Testis (tissue), 3 donors: ENCODE results near the gene TENT5A. TPM values are rescaled to one million over a fixed set of nuclear protein-coding genes. Genes with fewer than 3 reads are reported as not detected.
A peak's percentile ranks its signal among the peaks of the same experiment; 100 is the strongest.
"Not testable (repeated sequence)": the region's sequence is repeated elsewhere in the genome, so short reads cannot be mapped to it uniquely, and the experiment has no call there.

Experiments used
- DNase-seq: peaks from one replicate; pipeline ENCODE4 v3.0.0-alpha.2; 2019
- H3K27ac ChIP-seq, 2 donors: fragments of 200-600 bp; sonication (generic); one replicate each; pipeline ENCODE4 v1.5.1; 2019
- H3K27me3 ChIP-seq: fragments of 200-600 bp; sonication (generic); one replicate; pipeline ENCODE4 v1.5.1; 2019
- H3K36me3 ChIP-seq: fragments of 200-600 bp; sonication (generic); one replicate; pipeline ENCODE4 v1.5.1; 2017; ENCODE audit warnings: low read depth; ENCODE audit errors: missing control alignments
- H3K4me1 ChIP-seq: fragments of 200-600 bp; sonication (generic); one replicate; pipeline ENCODE4 v1.5.1; 2019
- H3K4me3 ChIP-seq, 2 donors: fragments of 200-600 bp; sonication (generic); one replicate each; pipeline ENCODE4 v1.5.1; 2017 to 2019
- H3K9me3 ChIP-seq: fragments of 200-600 bp; sonication (generic); one replicate; pipeline ENCODE4 v1.5.1; 2017
- POLR2A ChIP-seq: fragments of 450-650 bp; IDR thresholded peaks from one replicate; pipeline ENCODE4 v1.6.1; 2017; ENCODE audit warnings: antibody characterized with exemption, mild to moderate bottlenecking, moderate library complexity
- WGBS, 2 donors: methylation state at CpG; one replicate each; pipeline ENCODE4 v1.1.5; 2018; 5-methylcytosine and 5-hydroxymethylcytosine counted together
- intact Hi-C: fragments of 100-400 bp; cut with DNase I; formaldehyde crosslinking; loops from one replicate; pipeline ENCODE4 v1.15.1; 2023; ENCODE audit warnings: low total_unique reads
- polyA plus RNA-seq: library from polyadenylated mRNA; stranded (reverse); fragments of 350-450 nt; fragmentation: Illumina TruSeq; extraction: RNeasy Lipid Tissue Mini Kit (QIAGEN cat#74804); gene quantifications from one replicate; pipeline ENCODE4 v1.2.3, GENCODE V29; 2014; ENCODE audit warnings: low read depth, low replicate concordance; ENCODE audit not compliant: insufficient read depth
- total RNA-seq, 2 donors: library from RNA; depleted of rRNA; stranded (reverse); fragments of >200 nt; gene quantifications; one replicate each; pipeline ENCODE4 v1.2.3, GENCODE V29; 2016
- TF ChIP-seq, protein P1 (sequence below), 3 experiments: fragments of 450-650 bp in 2 of 3; fragments of 200-600 bp in 1 of 3; sonication (generic) in 1 of 3; IDR thresholded peaks; one replicate each; pipeline ENCODE4 v1.5.1; 2016 to 2019; ENCODE audit warnings: antibody characterized with exemption in 3 of 3, mild to moderate bottlenecking in 2 of 3, moderate library complexity in 1 of 3

The TENT5A gene
- total and polyA plus RNA-seq, 3 donors from 2014 or later: 7.0 to 9.2 (median 9.2) TPM

- intact Hi-C loops: no loop called here
- TF ChIP-seq POLR2A: no peak
- TF ChIP-seq, protein P1, sequence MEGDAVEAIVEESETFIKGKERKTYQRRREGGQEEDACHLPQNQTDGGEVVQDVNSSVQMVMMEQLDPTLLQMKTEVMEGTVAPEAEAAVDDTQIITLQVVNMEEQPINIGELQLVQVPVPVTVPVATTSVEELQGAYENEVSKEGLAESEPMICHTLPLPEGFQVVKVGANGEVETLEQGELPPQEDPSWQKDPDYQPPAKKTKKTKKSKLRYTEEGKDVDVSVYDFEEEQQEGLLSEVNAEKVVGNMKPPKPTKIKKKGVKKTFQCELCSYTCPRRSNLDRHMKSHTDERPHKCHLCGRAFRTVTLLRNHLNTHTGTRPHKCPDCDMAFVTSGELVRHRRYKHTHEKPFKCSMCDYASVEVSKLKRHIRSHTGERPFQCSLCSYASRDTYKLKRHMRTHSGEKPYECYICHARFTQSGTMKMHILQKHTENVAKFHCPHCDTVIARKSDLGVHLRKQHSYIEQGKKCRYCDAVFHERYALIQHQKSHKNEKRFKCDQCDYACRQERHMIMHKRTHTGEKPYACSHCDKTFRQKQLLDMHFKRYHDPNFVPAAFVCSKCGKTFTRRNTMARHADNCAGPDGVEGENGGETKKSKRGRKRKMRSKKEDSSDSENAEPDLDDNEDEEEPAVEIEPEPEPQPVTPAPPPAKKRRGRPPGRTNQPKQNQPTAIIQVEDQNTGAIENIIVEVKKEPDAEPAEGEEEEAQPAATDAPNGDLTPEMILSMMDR (IDR thresholded peaks at IDR 0.05): no peak
- H3K4me1 ChIP-seq: peaks cover 5% of the 10 kb centered on the region
- no peak for DNase-seq
- WGBS, 2 donors: 52 to 81% methylated on average over 2 of the region's 2 CpGs
- H3K9me3 ChIP-seq: no peaks in the 10 kb centered on the region
- no peak overlapping the region for H3K27ac ChIP-seq
- no peaks in the 10 kb centered on the region for H3K36me3 ChIP-seq
- H3K4me3 ChIP-seq: no peak overlapping the region
- H3K27me3 ChIP-seq: no peaks in the 10 kb centered on the region
Observed at GRCh38 chr6:81744131-81744530, 8.3 kb downstream of the TENT5A start.

- Histone ChIP-seq H3K27me3 (no peaks in the 10 kb centered on the region), H3K9me3 (no peaks in the 10 kb centered on the region), H3K4me1 (peaks cover 5% of the 10 kb centered on the region), H3K36me3 (no peaks in the 10 kb centered on the region), H3K4me3 (no peak overlapping the region), H3K27ac (no peak overlapping the region)
- no peak for TF ChIP-seq POLR2A
- TF ChIP-seq, protein P1 (IDR thresholded peaks at IDR 0.05): no peak
- DNase-seq: no peak
- intact Hi-C loops: no loop called here
- 70 to 71% methylated on average over 1 of the region's 1 CpG for WGBS, 2 donors
Observed at GRCh38 chr6:81743649-81744048, 8.8 kb downstream of the TENT5A start.

DNA sequence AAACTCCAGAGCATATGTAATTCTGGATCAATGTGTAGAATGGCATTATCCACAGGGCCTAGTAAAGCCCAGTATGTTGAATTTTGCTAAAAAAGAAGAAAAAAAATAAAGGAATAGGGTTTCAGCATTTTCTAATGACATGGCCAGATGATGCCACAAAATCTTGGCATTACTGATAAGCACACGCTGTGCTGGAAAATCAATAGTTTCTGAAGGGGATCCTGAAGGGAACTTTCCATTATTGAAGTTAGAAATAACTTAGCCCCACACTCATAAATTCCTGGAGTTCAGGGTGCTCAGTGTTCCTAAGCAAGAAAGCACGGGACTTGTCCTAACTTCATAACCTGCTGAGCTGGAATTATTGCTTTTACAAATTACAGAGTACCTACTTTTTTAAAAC is 10.8 kb downstream of the TENT5A start:
- Histone ChIP-seq H3K4me1 (peaks cover 5% of the 10 kb centered on the region), H3K36me3 (no peaks in the 10 kb centered on the region), H3K9me3 (no peaks in the 10 kb centered on the region), H3K27me3 (no peaks in the 10 kb centered on the region), H3K4me3 (peak overlapping the region in 1 of 2 donors; percentile 10), H3K27ac (no peak overlapping the region)
- TF ChIP-seq POLR2A: no peak
- TF ChIP-seq, protein P1 (IDR thresholded peaks at IDR 0.05): no peak
- intact Hi-C loops: no loop called here
- no peak for DNase-seq
- WGBS, 2 donors: 27 to 49% methylated on average over 2 of the region's 2 CpGs

GRCh38 chr6:81740591-81740990 is 11.9 kb downstream of the TENT5A start:
- DNase-seq, H3K4me1 ChIP-seq, H3K4me3 ChIP-seq, intact Hi-C loops, H3K27ac ChIP-seq, H3K36me3 ChIP-seq, H3K9me3 ChIP-seq, H3K27me3 ChIP-seq: not testable (repeated sequence)

DNA sequence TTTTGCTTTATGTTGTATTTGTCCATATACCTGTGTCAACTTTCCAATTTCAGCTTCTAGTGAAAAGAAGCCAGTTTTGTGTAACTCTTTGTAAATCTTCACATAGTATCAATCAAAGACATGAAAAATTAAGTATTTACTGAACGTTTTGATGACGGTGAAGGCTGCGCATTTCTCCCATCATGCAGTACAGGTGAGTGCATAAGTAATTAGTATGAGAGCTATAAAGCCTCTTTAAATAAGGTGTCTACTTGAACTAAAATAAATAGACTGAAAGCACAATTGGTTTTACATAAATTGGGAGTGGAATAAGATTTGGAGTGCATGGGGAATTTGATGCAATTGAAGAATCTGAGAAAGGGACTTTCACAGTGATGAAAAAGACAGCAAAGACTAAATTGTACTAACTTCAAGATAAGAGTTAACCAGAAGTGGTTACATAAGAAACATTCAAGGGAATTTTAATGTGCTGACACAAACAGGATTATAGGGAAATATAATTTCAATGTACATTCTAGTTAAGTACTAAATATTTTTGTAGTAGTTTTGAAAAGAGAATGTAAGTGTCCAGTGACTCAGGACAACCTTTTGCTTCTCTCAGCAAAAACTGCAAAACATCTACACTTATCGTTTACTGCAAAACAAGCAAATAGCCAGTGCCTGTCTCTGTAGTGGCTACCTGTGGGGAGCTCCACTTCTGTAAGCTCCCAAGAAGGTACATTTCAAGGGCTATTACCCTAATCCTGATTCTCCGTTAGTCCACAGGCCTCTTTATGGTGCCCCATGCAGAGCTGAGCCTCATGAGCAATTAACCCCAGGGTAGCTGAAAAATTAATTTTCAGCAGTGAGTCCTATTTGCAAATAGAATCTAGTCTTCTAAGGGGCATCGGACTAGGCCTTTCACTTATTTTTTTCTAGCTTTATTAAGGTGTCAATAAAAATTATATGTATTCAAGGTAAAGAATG is 13.0 kb downstream of the TENT5A start:
- 73 to 82% methylated on average over 6 of the region's 6 CpGs for WGBS, 2 donors
- intact Hi-C loops: no loop called here

More for the DNA sequence above, 13.0 kb downstream of the TENT5A start:
- Histone ChIP-seq H3K36me3 (no peaks in the 10 kb centered on the region), H3K27me3 (no peaks in the 10 kb centered on the region), H3K4me3 (no peak overlapping the region), H3K9me3 (no peaks in the 10 kb centered on the region), H3K4me1 (peaks cover 5% of the 10 kb centered on the region), H3K27ac (no peak overlapping the region)
- TF ChIP-seq POLR2A: no peak
- TF ChIP-seq, protein P1 (IDR thresholded peaks at IDR 0.05): no peak
- no peak for DNase-seq
